Gastroesophageal sphincter (tissue), 3 donors: ENCODE data around the gene BIK.

ENCODE experiments used
- CTCF ChIP-seq, 4 experiments: fragments of 200-600 bp in 2 of 4; fragments of 450-650 bp in 2 of 4; sonication (generic) in 1 of 4; IDR thresholded peaks; one replicate each; pipeline ENCODE4 v1.5.1; 2017 to 2019; ENCODE audit warnings: antibody characterized with exemption in 4 of 4, mild to moderate bottlenecking in 2 of 4, moderate library complexity in 2 of 4
- EP300 ChIP-seq: sonication (generic); formaldehyde crosslinking; IDR thresholded peaks from one replicate; pipeline ENCODE4 v1.6.1; 2017; ENCODE audit warnings: antibody characterized with exemption, mild to moderate bottlenecking
- POLR2A ChIP-seq, 2 donors: fragments of 450-650 bp; IDR thresholded peaks; one replicate each; pipeline ENCODE4 v1.6.1; 2017; ENCODE audit warnings: antibody characterized with exemption in 2 of 2, mild to moderate bottlenecking in 2 of 2, moderate library complexity in 1 of 2
- POLR2AphosphoS5 ChIP-seq: sonication (generic); formaldehyde crosslinking; IDR thresholded peaks from one replicate; pipeline ENCODE4 v1.6.1; 2017; ENCODE audit warnings: antibody characterized with exemption

- no peak for TF ChIP-seq POLR2AphosphoS5
- no peak for TF ChIP-seq CTCF (IDR thresholded peaks at IDR 0.05)
- no peak for TF ChIP-seq POLR2A (IDR thresholded peaks at IDR 0.05)
- no peak for TF ChIP-seq EP300
Observed at GRCh38 chr22:43136801-43137200, 26.3 kb downstream of the BIK start.
